Psoas muscle (tissue), 8 donors: ENCODE data around the gene LPAR5. TPM values are rescaled to one million over a fixed set of nuclear protein-coding genes. Genes with fewer than 3 reads are reported as not detected.
A peak's percentile ranks its signal among the peaks of the same experiment; 100 is the strongest.

Experiments used
- ATAC-seq, 4 donors: fragments of 200-7000 bp; cut with Tn5 transposase; one replicate each; pipeline ENCODE4 v1.9.1; 2020; ENCODE audit warnings: moderate library complexity in 3 of 4, mild to moderate bottlenecking in 2 of 4
- DNase-seq, 2 donors: peaks; one replicate each; pipeline ENCODE4 v3.0.0-alpha.2; 2020
- H3K27ac ChIP-seq: fragments of 200-600 bp; one replicate; pipeline ENCODE4 v1.8.0; 2022
- H3K27me3 ChIP-seq, 3 donors: fragments of 200-600 bp in 1 of 3; one replicate each; pipeline versions ENCODE4 v1.6.1 to v1.8.0; 2013 to 2022; ENCODE audit warnings: low read length in 2 of 3, mild to moderate bottlenecking in 2 of 3, moderate library complexity in 1 of 3; ENCODE audit not compliant: insufficient read depth in 3 of 3
- H3K36me3 ChIP-seq, 2 donors: fragments of 200-600 bp in 1 of 2; one replicate each; pipeline versions ENCODE4 v1.6.1 to v1.8.0; 2013 to 2022; ENCODE audit warnings: low read depth in 1 of 2, mild to moderate bottlenecking in 1 of 2, moderate library complexity in 1 of 2; ENCODE audit not compliant: insufficient read depth in 1 of 2
- H3K4me1 ChIP-seq: fragments of 200-600 bp; one replicate; pipeline ENCODE4 v1.8.0; 2022
- H3K4me3 ChIP-seq: fragments of 200-600 bp; one replicate; pipeline ENCODE4 v1.8.0; 2022; ENCODE audit warnings: mild to moderate bottlenecking
- H3K9me3 ChIP-seq: fragments of 200-600 bp; one replicate; pipeline ENCODE4 v1.8.0; 2022
- CTCF ChIP-seq: fragments of 200-600 bp; IDR thresholded peaks from one replicate; pipeline ENCODE4 v1.8.0; 2022; ENCODE audit warnings: antibody characterized with exemption
- WGBS, 3 donors: extraction: QIAGEN DNeasy Blood & Tissue Kit; methylation state at CpG; one replicate each; pipeline versions ENCODE4 v1.1.6 to v1.1.7; 2013; 5-methylcytosine and 5-hydroxymethylcytosine counted together
- intact Hi-C, 2 donors: fragments of 100-400 bp; cut with DNase I; formaldehyde crosslinking; loops; one replicate each; pipeline versions ENCODE4 v1.11.0 to v1.14.2; 2022
- polyA plus RNA-seq, 3 donors: library from polyadenylated mRNA; stranded (reverse); fragments of 200-250 nt; gene quantifications; one replicate each; pipeline ENCODE4 v1.2.3, GENCODE V29; 2013
- total RNA-seq, 4 donors: library from RNA; stranded (reverse); fragmentation: NEBNext Ultra II Directional in 2 of 4; extraction: Animal tissue kit (Norgen Biotek cat#: 25700) in 2 of 4; gene quantifications; one replicate each; pipeline versions ENCODE4 v1.2.1 to v1.2.4, GENCODE V29; 2021 to 2023
- donor health status: healthy with polysubstance abuse.
- donor health status: DM: no; HTN: no; CAD: no; lungs with moderate emphysema.
- donor health status: Bipolar disorder and iron deficiency.
- donor health status: healthy.
- donor health status: DM: yes; HTN: yes; CAD: no.
- donor health status: DM: no; HTN: no; CAD: no.
- donor health status: DM: no; HTN: no; CAD: no.
- donor health status: DM: yes; HTN: yes; CAD: no.

The LPAR5 gene
- total and polyA plus RNA-seq, 7 donors: 0.04 to 0.60 (median 0.30) TPM

DNA sequence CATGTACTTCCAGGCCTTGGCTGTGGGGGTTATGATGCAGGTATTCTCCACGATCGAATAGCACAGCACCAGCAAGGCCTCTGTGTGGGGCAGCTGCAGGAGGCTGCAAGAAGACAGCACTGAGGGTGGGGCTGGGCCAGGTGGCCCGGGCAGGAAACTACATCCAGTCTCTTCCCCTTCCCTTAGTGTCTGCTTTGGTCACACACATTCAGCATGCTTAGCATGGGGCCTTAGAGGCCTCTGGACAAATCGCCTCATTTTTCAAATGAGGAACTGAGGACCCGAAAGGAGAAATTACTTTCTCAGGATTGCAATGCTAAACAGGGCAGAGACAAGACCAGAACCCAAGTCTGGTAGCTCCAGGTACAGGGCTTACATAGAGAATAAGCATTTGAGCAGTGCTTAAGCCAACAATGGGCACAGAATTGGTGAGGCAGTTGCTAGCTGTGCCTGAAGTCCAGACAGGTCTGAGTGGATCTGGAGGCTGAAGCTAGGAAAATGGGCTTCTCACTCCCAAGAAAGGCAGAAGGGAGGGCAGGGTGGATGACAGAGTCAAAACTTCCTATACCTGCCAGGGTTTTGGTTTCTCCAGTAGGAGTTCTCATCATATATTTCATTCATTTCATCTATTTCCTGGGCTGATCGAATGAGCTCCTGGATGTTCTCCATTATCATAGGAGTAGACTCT lies 8.0 kb upstream of the LPAR5 start:
- no peak overlapping the region for H3K27ac ChIP-seq

GRCh38 chr12:6641131-6641530 lies 5.4 kb upstream of the LPAR5 start:
- 47 to 56% (median 53%) methylated on average over 4 of the region's 4 CpGs for WGBS, 3 donors
- no peak for TF ChIP-seq CTCF
- Histone ChIP-seq H3K36me3 (no peaks in the 10 kb centered on the region), H3K9me3 (no peaks in the 10 kb centered on the region), H3K27me3 (no peaks in the 10 kb centered on the region), H3K27ac (no peak overlapping the region), H3K4me1 (no peaks in the 10 kb centered on the region), H3K4me3 (no peak overlapping the region)
- ATAC-seq (no peak), DNase-seq (no peak)
- intact Hi-C loops: no loop called here

More for the DNA sequence above, 8.0 kb upstream of the LPAR5 start:
- Histone ChIP-seq H3K9me3 (no peaks in the 10 kb centered on the region), H3K4me3 (no peak overlapping the region), H3K27me3 (no peaks in the 10 kb centered on the region), H3K36me3 (peaks cover 0 to 10% of the 10 kb centered on the region in 2 donors), H3K4me1 (no peaks in the 10 kb centered on the region)
- TF ChIP-seq CTCF: no peak
- DNase-seq: no peak
- ATAC-seq: no peak
- 78 to 85% (median 83%) methylated on average over 6 of the region's 6 CpGs for WGBS, 3 donors
- intact Hi-C loops: no loop called here

GRCh38 chr12:6640497-6640896 lies 4.7 kb upstream of the LPAR5 start:
- H3K4me3 ChIP-seq: no peak overlapping the region
- no peak for ATAC-seq
- no peaks in the 10 kb centered on the region for H3K4me1 ChIP-seq
- 92 to 93% (median 92%) methylated on average over 4 of the region's 4 CpGs for WGBS, 3 donors
- no peaks in the 10 kb centered on the region for H3K9me3 ChIP-seq
- H3K27me3 ChIP-seq: peaks cover 0 to 3% (median 0%) of the 10 kb centered on the region in 3 donors
- TF ChIP-seq CTCF: no peak
- intact Hi-C loops: no loop called here
- H3K36me3 ChIP-seq: no peaks in the 10 kb centered on the region
- DNase-seq: no peak
- H3K27ac ChIP-seq: no peak overlapping the region

DNA sequence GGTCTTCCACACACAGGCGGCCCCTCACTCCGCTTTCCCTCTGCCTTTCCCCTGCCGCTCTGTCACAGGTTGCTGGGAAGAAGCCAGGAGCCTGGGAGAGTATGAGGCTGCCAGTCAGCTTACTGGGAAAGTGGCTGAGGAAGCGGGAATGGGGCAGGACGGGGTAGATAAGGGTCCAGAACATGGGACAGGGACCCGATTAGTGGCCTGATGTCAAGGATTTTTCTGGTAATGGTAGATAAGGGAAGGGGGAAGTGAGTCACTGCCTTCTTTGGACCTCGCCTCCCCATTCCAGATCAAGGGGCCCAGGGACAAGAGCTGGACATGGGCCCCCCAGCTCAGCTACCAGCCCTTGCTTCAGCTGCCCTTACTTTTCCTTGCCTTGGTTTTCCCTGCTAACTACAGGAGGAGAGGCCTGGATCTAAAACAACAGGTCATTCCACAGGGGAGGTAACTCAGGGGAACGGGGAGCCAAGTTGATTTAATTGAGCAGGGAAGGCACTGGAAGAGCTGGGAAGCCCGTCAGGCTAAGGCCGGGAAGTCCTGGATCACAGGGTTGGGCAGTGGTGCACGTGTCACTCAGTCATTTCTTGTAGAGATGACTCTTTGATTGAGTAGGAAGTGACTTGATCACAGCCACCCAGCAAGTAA lies 3.5 kb upstream of the LPAR5 start:
- no peaks in the 10 kb centered on the region for H3K36me3 ChIP-seq
- ATAC-seq (no peak), DNase-seq (peak in 1 of 2 donors; percentile 18)
- peaks cover 0 to 3% (median 0%) of the 10 kb centered on the region in 3 donors for H3K27me3 ChIP-seq
- no peak overlapping the region for H3K27ac ChIP-seq
- H3K9me3 ChIP-seq: no peaks in the 10 kb centered on the region
- H3K4me3 ChIP-seq: no peak overlapping the region
- no peak for TF ChIP-seq CTCF
- 74 to 76% (median 75%) methylated on average over 11 of the region's 11 CpGs for WGBS, 3 donors
- no peaks in the 10 kb centered on the region for H3K4me1 ChIP-seq
- intact Hi-C loops: no loop called here
